HG03135 (cell line): ENCODE data around the gene PHKB.
"Not testable (repeated sequence)": the region's sequence is repeated elsewhere in the genome, so short reads cannot be mapped to it uniquely, and the experiment has no call there.

Experiments
- ATAC-seq: cut with Tn5 transposase; IDR thresholded peaks from one replicate; pipeline ENCODE4 v1.9.1; 2021; ENCODE audit warnings: mild to moderate bottlenecking, moderate library complexity; ENCODE audit not compliant: unreplicated experiment

PHKB gene

DNA sequence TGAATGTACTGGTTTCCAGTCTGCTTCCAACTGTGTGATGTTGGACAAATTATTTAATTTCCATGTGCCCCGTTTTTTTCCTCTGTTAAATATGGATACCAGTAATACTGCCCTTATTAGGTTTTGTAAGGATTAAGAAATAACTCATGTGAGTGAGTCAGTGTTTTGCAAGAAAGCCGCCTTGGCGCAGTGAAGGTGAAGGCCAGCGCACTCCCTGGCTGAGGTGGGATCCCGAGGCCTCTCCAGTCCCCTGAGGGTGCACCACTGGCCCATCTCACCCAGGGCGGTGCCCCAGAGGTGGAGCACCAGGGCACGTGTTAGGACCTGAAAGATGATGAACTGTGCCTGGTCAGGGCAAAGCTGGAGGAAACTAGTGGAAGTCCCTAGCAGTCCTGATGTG, 43.5 kb downstream of the PHKB start:
- no peak for ATAC-seq

DNA sequence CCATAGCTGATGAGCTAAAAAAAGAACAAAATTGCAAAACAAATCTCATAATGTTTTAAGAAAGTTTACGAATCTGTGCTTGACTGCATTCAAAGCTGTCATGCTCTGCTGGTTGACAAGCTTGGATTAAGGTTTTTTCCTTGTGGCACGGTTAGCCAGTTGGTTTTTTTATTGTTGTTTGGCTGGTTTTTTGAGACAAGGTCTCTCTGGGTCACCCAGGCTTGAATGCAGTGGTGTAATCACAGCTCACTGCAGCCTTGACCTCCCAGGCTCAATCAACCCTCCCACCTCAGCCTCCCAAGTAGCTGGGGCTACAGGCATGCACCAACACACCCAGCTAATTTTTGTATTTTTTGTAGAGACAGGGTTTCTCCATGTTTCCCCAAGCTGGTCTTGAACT, 45.7 kb downstream of the PHKB start:
- ATAC-seq = no peak

DNA sequence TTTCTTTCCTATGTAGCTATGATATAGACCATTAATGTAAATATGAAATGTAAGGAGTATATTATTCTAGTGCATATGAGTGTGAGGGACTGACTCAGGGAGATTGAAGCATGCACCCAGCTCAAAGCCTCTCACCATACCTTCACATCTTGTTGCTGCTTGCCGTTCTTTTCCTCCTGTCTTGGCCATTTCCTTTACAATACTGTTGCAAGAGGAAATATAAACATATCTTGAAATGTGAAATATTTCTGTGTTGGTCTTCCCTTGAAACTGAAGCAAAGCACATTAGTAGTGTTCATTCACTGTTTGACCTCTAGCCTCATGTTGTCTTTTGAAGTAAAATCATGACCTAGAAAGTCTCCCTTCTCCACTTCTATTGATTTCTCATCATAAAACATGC, 46.6 kb downstream of the PHKB start:
- no peak for ATAC-seq

DNA sequence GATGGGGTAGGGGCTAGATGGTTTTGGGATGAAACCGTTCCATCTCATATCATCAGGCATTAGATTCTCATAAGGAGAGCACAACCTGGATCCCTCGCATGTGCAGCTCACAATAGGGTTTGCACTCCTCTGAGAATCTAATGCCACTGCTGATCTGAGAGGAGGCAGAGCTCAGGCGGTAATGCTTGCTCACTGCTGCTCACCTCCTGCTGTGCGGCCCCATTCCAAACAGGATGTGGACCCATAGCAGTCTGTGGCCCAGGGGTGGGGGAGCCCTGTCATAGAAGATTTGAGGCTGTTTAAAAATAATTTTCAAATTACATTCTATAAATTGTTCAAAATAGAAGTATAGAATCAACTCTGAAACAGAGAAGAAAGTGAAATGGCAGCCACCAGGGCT, 50.8 kb downstream of the PHKB start:
- ATAC-seq = no peak

DNA sequence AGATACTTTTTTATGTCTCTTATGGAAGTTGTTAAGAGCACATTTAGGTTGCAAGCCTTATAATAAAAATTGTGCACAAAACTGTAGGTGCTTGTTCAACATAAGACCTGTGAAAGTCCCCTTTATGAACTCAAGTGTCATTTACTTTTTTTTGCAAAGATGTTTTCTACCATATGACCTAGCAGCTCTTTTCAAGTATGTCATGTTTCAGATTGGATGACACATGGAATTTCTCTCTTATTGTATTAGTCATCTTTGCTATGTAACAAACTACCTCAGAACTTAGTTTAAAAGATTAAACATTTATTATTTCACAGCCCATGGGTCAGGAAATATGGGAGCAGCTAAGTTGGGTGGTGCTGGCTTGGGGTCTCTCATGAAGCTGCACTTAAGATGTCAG, 57.9 kb downstream of the PHKB start:
- no peak for ATAC-seq

DNA sequence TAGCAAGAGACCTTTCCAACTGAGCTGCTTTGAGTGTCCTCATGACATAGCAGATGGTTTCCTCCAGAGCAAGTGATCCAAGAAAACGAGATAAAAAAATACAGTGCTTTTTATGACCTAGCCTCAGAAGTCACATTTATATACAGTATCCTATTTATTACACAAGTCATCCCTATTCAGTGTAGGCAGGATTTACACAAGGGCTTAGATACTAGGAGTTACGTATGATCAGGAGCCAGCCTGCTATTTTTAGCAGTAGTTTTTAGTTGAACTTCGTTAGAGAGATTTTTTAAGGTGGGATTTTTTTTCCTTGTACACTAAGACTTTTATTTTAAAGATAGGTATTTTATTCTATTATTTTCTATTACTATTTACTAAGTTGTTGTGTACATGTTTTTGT, 58.4 kb downstream of the PHKB start:
- no peak for ATAC-seq

DNA sequence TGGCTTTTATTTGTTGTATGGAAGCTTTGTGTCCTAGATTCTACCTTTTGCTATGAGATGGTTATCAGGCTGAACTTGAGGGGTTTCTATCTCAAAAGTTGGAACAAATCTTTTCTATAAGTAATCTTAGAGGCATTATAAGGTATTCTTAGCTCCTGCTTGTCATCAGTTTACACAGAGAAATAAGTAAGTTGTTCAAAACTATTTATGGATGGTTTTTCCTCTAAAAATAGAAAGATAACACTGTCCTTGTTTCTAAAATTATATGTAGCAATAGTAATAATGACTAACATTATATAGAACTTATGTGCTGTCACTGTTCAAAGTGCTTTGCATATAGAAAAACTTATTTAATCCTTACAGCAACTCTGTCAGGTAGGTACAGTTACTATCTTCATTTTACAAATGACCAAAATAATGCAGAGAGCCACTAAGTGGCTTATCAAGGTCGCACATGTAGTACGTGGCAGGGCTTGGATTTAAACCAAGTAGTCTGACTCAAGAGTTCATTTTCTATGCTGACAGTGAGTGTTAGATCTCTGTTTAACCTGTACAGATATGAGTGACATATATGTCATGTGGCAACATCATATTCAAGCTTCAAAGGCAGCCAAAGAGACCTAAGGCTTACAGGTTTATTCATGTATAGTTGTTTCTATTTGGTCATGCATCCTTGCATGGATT, 59.0 kb downstream of the PHKB start:
- ATAC-seq = no peak

DNA sequence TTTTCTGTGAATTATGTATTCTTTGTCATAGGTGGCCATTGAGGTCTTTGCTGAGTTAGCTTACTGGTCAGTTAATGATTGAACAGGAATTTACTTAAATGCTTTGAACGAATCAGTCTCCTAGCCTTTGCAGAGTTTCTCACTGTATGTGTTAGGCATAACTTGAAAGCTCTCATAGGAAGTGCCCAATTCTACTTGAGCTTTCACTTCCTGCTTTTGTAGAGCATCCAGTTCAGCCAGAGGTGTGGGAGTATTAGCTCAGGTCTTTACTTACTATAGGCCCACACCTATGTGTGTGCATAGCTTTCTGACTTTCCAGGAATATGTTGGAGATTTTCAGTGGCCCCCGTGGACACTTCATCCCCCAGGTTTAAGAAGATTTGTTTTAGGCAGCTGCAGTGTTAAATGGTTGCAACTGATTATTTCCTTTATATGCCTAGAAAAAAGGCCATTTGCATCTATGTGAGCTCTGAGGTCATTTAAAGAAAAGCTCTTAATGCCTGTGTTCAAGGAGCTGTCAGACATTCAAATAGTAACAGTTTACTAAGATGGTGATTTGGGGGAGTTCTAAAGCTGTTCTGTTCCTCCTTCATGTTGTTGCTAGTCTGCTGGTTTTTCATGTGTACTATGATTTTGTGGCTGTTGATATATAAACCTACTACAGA, 62.3 kb downstream of the PHKB start:
- peak; percentile 100 for ATAC-seq

DNA sequence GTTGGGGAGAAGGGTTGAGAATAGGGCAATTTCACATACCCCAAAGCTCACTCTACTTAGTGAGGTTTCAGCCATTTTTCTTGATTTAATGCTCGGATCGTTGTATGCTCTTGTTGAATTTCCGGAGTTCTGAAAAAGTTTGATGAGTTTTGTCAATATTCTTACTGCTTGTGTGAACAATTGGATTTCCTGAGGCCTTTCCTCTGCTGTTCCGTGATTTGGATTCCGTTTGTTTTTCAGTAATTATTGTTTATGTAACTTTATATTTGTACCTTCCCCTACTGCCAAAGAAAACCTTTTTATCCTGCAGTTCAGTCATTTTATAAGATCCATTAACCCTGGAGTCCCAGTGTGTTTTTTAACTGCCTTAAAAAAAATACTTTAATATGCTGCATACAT, 62.9 kb downstream of the PHKB start:
- ATAC-seq = no peak

DNA sequence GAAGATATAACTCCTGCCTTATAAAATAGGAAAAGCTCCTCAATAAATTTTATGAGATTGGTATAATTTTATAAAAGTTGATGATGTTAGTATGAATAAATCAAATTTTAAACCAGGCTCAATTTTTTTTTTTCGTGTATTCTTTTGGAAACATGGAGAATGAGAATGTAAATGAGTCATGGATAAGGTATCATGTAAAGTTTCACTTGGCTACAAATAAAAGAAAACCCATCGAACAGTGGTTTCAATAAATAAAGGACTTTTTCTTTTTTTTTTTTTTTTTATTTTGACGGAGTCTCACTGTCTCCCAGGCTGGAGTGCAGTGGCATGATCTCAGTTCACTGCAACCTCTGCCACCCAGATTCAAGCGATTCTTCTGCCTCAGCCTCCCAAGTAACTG, 67.3 kb downstream of the PHKB start:
- no peak for ATAC-seq

DNA sequence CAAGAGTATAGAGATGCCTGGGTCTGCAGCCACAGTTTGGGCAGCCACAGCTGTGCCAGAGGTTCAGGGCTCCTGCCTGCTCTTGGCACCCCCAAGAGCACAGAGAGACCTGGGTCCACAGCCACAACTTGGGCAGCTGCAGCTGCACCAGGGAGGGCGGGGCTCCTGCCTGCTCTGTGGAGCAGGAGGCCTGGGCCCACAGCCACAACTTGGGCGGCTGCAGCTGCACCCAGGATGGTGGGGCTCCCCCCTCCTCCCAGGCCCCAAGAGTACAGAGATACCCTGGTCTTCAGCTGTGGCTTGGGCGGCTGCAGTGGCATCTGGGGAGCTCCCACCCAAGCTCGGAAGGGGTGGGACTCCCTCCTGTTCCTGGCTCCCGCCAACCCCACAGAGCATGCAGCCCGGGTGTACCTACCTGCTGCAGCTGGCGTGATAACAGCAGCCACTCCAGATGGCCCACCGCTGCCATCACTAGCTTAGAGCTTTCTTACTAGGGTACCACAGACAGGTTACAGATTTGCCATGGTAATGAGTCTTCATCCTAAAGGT, 72.7 kb downstream of the PHKB start:
- no peak for ATAC-seq

DNA sequence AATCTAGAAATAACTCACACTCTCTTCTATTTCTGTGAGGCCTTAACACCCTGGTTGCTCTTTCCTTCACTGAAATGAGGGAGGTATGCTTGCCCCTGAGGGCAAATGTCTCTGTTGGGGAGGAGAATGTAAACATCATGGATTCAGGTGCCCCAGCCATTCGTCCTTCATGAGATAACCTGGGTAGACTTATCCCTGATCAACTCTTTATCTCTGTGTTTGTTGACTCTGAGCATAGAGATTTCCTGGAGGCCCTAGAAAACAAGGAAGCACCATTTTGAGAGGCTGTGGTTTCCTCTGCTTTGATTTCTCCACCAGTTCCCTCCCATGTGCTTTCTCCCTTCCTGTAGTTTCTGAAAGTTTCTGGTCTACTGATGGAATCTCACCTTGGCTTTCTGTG, 77.3 kb downstream of the PHKB start:
- ATAC-seq = no peak

DNA sequence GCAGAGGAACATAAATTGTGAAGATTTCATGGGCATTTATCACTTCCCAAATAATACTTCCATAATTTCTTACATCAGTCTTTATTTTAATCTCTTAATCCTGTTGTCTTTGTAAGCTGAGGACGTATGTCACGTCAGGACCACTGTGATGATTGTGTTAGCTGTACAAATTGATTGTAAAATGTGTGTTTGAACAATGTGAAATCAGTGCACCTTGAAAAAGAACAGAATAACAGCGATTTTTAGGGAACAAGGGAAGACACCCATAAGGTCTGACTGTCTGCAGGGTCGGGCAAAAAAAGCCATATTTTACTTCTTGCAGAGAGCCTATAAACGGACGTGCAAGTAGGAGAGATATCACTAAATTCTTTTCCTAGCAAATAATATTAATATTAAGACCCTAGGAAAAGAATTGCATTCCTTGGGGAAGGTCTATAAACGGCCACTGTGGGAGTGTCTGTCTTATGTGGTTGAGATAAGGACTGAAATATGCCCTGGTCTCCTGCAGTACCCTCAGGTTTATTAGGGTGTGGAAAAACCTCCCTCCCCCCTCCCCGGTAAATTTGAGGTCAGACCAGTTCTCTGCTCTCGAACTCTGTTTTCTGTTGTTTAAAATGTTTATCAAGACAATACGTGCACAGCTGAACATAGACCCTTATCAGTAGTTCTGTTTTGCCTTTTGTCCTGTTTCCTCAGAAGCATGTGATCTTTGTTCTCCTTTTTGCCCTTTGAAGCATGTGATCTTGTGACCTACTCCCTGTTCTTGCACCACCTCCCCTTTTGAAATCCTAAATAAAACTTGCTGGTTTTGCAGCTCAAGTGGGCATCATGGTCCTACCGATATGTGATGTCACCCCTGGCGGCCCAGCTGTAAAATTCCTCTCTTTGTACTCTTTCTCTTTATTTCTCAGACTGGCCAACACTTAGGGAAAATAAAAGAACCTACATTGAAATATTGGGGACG, 78.9 kb downstream of the PHKB start:
- ATAC-seq = not testable (repeated sequence)

DNA sequence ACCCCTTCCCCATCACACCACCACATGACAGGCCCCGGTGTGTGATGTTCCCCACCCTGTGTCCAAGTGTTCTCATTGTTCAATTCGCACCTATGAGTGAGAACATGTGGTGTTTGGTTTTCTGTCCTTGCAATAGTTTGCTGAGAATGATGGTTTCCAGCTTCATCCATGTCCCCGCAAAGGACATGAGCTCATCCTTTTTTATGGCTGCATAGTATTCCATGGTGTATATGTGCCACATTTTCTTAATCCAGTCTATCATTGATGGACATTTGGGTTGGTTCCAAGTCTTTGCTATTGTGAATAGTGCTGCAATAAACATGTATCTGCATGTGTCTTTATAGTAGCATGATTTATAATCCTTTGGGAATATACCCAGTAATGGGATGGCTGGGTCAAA, 80.0 kb downstream of the PHKB start:
- ATAC-seq = not testable (repeated sequence)

DNA sequence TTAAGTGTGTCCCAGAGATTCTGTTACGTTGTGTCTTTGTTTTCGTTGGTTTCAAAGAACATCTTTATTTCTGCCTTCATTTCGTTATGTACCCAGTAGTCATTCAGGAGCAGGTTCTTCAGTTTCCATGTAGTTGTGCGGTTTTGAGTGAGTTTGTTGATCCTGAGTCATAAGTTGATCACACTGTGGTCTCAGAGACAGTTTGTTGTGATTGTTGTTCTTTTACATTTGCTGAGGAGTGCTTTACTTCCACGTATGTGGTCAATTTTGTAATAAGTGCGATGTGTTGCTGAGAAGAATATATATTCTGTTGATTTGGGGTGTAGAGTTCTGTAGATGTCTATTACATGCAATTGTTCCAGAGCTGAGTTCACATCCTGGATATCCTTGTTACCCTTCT, 83.1 kb downstream of the PHKB start:
- ATAC-seq = not testable (repeated sequence)

DNA sequence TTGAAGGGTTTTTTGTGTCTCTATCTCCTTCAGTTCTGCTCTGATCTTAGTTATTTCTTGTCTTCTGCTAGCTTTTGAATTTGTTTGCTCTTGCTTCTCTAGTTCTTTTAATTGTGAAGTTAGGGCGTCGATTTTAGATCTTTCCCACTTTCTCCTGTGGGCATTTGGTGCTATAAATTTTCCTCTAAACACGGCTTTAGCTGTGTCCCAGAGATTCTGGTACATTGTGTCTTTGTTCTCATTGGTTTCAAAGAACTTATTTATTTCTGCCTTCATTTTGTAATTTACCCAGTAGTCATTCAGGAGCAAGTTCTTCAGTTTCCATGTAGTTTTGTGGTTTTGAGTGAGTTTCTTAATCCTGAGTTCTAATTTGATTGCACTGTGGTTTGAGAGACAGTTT, 90.1 kb downstream of the PHKB start:
- ATAC-seq = not testable (repeated sequence)

DNA sequence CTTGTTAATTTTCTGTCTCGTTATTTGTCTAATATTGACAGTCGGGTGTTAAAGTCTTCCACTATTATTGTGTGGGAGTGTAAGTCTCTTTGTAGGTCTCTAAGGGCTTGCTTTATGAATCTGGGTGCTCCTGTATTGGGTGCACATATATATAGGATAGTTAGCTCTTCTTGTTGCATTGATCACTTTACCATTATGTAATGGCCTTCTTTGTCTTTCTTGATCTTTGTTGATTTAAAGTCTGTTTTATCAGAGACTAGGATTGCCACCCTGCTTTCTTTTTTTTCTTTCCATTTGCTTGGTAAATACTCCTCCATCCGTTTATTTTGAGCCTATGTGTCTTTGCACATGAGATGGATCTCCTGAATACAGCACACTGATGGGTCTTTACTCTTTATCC, 90.6 kb downstream of the PHKB start:
- not testable (repeated sequence) for ATAC-seq

DNA sequence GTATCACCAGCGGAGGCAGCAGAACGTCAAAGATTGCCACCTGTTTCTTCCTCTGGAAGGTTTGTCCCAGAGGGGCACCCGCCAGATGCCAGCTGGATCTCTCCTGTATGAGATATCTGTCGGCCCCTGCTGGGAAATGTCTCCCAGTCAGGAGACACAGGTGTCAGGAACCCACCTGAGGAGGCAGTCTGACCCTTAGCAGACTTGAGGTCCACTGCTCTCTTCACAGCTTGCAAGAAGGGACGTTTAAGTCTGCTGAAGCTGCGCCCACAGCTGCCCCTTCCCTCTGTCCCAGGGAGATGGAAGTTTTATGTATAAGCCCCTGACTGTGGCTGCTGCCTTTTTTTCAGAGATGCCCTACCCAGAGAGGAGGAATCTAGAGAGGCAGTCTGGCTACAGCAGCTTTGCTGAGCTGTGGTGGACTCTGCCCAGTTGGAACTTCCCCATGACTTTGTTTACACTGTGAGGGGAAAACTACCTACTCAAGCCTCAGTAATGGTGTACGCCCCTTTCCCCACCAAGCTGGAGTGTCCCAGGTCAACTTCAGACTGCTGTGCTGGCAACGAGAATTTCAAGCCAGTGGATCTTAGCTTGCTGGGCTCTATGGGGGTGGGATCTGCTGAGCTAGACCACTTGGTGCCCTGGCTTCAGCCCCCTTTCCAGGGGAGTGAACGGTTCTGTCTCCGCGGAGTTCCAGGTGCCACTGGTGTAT, 92.9 kb downstream of the PHKB start:
- no peak for ATAC-seq

DNA sequence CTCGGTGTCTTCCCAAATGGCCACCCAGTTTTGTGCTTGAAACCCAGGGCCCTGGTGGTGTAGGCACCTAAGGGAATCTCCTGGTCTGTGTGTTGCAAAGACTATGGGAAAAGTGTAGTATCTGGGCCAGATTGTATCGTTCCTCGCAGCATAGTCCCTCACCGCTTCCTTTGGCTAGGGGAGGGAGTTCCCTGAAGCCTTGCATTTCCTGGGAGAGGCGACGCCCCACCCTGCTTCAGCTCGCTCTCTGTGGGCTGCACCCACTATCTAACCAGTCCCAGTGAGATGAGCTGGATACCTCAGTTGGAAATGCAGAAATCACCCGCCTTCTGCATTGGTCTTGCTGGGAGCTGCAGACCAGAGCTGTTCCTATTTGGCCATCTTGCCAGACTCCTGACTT, 93.5 kb downstream of the PHKB start:
- ATAC-seq = not testable (repeated sequence)

DNA sequence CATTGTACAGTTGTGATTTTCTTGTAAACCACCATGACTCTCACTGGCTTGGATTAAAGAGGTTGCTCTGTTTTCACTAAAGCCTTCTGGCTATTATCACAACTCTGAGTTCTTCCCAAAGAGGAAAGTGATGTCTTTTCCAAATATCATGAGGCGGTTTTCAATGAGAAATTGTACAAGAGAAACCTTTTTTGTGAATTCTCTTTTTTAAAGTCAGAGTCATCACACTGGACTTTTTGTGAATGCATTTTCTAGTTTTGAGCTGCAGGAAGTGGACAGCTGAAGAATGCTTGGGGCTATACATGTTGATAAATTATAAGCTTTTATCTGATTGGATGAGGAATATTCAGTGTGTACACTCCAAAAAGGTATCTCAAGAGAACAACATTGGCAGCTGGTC, 100.2 kb downstream of the PHKB start:
- no peak for ATAC-seq

DNA sequence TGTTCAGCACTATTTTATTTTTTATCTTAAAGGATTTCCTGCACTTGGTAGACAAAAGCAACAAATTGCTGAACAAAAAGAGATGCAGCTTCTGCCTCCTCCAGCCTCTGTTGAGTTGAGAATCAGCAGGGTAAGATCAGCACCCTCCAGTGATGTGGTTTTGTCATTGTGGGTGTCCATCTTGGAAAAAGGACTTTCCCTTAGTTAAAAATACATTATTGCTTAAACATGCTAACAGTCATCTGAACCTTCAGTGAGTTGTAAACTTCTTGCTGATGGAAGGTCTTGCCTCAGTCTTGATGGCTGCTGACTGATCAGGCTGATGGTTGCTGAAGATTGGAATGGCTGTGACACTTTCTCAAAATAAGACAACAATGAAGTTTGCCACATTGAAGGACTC, 101.2 kb downstream of the PHKB start:
- no peak for ATAC-seq
